ENCODE measurements around the gene MMP24.
"Not testable (repeated sequence)": the region's sequence is repeated elsewhere in the genome, so short reads cannot be mapped to it uniquely, and the experiment has no call there.

MMP24 gene

GRCh38 chr20:35260426-35260825, 33.9 kb downstream of the MMP24 start:
- DNase-seq (ENCODE audit: low read depth): no peak

- DNase-seq (ENCODE audit: low read depth): not testable (repeated sequence)
Observed at GRCh38 chr20:35262321-35262720, 35.8 kb downstream of the MMP24 start.

- DNase-seq (ENCODE audit: low read depth): not testable (repeated sequence)
Observed at GRCh38 chr20:35262731-35263531, 36.4 kb downstream of the MMP24 start.

DNA sequence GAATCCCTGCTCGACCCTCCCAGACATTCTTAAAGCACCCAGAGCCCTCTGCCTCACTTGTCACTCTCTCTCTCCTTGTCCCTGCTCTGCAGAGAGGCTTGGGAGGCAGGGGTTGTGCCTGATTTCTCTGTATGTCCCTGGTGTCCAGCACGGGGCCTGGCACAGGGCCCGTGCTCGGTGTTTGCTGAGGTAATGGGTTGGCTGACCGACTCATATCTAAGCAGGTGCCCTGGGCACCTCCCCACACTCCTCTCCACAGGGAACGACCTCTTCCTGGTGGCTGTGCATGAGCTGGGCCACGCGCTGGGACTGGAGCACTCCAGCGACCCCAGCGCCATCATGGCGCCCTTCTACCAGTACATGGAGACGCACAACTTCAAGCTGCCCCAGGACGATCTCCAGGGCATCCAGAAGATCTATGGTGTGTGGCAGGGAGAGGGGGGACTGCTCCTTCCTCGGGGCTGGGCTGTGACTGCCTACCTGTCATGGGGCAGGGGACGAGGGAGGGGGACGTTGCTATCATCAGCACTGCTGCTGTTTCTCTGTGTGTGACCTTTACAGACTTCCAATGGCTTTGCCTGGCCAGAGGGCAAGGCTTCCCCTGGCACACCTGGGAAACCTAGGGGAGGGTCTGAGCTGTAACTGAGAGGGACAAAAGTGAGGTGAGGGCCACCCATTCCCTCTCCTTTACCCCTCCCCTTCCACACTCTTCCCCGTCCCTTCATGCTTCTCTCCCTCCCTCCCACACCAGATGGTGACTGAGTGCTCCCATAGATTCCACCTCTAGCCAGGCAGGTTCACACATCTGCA, 37.2 kb downstream of the MMP24 start:
- DNase-seq (ENCODE audit: low read depth): no peak

DNA sequence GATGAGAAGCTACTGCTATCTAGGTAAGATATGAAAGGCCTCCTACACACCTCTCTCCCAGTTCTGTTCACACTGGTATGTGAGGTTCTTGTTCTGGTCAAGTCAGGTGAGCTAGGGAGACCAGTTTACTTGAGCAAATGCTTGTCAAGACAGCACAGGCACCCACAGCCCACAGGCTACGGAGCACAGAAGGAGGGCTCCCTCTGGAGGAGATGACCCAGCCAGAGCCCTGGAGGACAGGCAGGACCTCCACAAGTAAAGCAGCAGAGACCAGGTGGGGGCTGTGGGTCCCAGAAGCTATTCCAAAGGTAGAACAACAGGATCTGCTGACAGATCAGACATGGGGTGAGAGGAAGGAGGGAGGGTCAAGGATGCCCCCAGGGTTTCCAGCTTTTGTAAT, 38.3 kb downstream of the MMP24 start:
- no peak for DNase-seq (ENCODE audit: low read depth)

DNA sequence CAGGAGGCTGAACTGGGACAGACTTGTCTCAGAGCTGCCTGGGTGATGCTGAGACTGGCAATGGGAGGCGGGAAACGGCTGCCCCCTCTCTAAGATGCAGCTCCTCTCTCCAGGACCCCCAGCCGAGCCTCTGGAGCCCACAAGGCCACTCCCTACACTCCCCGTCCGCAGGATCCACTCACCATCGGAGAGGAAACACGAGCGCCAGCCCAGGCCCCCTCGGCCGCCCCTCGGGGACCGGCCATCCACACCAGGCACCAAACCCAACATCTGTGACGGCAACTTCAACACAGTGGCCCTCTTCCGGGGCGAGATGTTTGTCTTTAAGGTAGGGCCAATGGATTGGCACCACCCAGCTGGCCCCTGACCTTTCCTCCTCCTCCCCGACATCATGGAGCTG, 40.6 kb downstream of the MMP24 start:
- no peak for DNase-seq (ENCODE audit: low read depth)

- no peak for DNase-seq (ENCODE audit: low read depth)
Observed at GRCh38 chr20:35269055-35269781, 42.7 kb downstream of the MMP24 start.

DNA sequence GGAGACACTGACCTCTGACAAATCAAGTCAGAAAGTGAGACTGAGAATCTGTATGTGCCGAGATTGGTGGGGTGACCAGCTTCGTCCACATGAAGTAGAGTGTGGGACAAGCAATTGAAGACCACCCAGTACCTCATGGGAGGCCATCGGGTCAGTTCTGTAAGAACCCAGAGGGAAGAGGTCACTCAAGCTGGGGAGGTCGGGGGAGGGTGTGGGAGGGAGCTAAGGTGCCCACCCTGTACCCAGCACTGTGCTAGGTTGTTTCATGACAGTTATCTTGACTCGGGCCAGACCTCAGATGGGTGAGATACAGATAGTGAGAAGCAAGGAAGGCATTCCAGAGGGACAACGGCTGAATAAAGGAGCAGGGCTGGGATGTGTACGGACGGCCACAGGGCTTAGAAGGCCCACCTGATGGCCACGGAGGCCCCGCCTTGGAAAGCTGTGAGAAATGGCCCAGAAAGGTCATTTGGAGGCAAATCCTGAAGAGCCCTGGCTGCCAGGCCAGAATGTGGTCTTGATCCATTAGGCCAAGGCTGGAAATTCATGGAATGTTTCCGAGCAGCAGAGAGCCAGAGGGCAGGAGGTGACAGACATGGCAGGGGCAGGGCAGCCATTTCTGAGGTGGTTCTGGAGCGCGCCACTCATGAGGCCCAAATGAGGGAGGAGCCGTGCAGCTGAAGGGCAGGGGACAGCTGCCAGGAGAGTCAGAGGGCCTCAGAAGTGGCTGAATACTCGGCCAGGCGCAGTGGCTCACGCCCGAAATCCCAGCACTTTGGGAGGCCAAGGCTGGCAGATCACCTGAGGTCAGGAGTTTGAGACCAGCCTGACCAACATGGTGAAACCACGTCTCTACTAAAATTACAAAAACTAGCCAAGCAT, 43.8 kb downstream of the MMP24 start:
- no peak for DNase-seq (ENCODE audit: low read depth)

DNA sequence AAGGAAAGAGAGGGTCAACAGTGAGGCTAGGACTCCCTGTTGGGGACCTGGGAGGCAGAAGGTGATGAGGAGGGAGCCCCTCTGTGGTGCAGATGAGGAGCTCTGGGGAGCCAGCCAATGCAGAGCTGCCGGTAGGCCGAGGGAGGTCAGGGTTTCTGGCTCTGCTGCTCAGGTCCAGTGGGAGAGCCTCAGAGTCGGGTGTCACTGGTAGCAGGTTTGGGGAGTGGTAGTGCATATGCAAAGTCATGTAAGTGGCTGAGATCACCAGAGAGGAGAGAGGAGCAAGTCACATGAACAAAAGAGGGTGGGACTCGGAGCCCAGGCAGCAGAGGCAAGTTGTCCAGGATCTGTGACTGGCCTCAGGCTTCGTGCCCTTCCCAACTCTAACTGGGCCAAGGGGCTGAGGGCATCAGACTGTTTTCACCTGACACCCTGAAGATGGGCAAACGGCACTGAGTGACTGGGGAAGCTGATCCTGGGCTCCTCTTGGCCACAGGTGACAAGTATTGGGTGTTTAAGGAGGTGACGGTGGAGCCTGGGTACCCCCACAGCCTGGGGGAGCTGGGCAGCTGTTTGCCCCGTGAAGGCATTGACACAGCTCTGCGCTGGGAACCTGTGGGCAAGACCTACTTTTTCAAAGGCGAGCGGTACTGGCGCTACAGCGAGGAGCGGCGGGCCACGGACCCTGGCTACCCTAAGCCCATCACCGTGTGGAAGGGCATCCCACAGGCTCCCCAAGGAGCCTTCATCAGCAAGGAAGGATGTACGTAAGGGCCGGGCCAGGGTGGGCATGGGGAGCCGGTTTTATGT, 44.8 kb downstream of the MMP24 start:
- DNase-seq (ENCODE audit: low read depth): no peak

DNA sequence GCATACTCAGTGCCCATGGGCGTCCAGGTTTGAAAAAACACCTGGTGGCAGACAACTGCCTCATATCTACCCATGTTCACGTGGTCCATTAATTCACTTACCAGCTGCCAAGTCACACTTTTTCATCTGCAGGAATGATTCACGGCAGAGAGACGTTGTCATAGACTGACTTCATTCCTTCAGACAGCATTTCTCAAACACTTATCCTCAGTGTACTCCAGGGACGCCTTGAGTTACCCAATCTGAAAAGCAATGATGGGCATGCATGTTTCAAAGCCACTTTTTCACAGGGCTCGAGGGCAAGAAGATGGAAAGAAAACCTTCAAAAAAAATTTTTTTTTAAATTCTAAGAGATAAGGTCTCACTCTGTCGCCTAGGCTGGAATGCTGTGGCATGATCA, 45.4 kb downstream of the MMP24 start:
- no peak for DNase-seq (ENCODE audit: low read depth)

DNA sequence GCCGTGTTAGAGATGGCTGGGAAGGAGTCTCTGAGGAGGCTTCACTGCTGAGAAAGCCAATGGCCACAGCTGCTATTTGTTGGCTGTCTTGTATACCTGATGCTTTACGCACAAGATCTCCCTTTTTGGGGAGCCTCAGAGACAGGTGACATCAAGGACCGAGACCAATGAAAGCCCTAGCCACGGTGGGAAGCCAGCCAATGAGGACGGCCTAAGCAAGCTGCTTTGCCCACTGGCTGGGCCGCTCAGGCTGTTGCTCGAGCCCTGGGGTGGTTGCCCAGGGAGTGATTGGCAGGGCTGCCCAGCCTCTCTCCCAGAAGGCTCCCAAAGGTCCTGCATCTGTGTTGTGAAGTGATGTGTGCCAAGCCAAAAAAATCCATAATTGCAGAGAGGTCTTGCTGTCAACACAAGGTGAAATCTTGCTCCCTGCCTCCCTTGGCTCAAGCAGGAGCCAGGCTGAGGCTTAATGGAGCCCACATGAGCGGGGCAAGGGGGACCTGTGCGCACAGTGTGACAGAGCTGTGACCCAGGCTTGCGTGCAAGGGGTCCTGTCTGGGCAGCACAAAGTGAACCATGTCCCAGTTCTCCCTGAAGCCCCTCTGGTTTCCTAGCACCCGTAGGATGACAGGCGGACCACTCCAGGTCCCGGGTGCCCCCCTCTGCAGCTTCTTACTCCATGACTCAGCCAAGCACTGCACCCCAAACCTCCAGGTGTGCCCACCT, 47.1 kb downstream of the MMP24 start:
- no peak for DNase-seq (ENCODE audit: low read depth)

DNA sequence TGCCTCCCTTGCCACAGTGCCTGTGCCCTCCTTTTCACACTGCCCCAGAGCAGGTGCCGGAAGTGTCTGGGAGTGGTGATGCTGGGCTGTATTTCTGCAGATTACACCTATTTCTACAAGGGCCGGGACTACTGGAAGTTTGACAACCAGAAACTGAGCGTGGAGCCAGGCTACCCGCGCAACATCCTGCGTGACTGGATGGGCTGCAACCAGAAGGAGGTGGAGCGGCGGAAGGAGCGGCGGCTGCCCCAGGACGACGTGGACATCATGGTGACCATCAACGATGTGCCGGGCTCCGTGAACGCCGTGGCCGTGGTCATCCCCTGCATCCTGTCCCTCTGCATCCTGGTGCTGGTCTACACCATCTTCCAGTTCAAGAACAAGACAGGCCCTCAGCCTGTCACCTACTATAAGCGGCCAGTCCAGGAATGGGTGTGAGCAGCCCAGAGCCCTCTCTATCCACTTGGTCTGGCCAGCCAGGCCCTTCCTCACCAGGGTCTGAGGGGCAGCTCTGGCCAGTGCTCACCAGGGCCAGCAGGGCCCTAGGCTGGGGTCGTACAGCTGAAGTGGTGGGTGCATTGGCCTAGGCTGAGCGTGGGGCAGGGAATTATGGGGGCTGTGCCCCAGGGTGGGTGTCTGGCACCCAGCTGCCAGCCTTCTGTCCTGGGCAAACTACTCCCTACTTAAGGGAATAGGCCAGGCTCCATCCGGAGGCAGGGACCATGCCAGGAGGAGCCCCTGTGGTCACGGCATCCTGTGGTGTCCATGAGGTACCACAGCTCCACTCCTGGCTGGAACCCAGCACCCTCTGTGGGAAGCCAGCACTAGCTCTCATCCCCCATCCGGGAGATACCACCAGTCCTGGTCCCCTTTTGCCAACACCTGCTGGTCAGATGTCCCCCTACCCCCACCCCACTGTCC, 47.9 kb downstream of the MMP24 start:
- no peak for DNase-seq (ENCODE audit: low read depth)

GRCh38 chr20:35275741-35276251, 49.3 kb downstream of the MMP24 start:
- DNase-seq (ENCODE audit: low read depth): no peak

DNA sequence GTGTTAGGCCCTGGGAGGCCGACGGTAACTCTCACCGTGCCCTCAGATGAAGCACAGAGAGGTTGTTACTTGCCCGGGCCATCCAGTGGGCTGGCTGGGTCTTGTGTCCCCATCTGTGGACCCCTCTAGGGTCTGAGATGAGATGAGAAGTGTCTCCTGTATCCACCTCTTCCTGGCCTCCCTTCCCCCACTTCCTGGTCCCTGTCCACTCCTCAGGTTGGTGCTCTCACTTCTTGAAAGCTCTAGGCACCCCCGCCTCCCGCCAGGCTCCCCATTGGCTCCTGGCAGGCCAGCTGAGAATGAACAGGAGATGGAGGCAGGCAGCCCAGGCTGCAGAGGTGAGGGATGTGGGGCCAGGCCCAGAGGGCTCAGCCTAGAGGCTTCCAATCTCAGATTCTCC, 49.9 kb downstream of the MMP24 start:
- DNase-seq (ENCODE audit: low read depth): no peak

DNA sequence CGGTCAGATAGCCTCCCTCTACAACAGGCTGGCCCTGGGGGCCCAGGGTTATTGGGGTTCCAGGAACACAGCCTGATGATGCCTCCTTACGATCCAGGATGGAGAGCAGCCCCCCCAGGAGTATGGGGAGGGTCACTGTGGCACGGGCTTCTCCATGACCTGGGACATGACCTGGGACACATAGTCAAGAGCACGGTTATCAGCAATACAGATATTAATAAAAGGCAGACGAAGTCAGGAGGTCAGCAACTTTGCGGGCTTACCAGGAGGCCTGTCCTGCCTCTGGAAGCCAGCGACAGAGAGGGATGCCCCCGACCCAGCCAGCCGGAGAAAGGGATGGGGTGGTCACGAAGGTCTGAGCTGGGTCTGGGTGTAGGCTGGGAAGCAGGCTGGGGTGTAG, 50.6 kb downstream of the MMP24 start:
- no peak for DNase-seq (ENCODE audit: low read depth)

DNA sequence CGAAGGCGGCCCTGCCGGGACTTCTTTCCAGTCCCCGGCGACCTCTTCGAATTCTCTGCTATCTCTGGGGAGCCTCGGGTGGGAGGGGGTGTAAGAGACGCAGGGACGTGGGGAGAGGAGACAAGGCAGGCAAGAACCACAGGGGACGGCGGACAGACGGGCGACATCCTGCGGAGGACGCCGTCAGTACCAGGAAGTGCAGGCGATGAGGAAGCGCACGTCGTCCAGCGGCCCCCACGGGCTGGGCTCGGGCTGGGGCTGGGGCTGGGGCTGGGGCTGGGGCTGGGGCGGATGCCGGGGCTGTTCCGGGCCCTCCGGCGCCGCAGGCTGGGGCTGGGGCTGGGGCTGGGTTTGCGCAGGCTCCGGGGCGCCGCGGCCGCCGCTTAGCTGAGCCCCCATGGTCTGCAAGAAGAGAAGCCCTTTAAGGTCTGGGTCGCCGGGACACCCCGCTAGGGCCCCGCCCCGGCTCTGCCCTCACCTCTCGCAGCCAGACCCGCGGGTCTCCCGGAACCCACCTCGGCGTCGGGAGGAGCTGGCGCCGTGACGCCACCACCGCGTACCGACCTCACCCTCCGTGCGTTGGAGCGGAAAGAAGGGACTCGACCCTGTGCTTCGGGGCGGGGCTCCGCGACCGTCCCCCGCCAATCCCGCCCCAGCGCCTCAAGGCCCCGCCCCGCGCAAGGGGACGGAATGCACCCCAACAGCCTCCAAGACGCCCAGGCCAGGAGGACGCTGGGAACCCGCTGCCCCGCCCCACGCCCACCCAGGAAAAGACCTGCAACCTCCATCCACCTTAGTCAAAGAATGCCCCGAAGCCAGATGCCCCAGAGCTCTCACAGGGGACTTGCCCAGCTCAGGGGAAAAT, 51.3 kb downstream of the MMP24 start, which contains the start of gene MMP24OS:
Gene MMP24OS (minus strand): TSS at position 592 of the 865 bp plus-strand sequence. CDS start 193 bp downstream, at position 399.
- DNase-seq (ENCODE audit: low read depth): peak; percentile 48

- DNase-seq (ENCODE audit: low read depth): no peak
Observed at GRCh38 chr20:35279040-35279439, 52.5 kb downstream of the MMP24 start.
